GM19023 (cell line): ENCODE results near the gene LMOD1.

Source experiments
- ATAC-seq: cut with Tn5 transposase; IDR thresholded peaks from one replicate; pipeline ENCODE4 v1.9.1; 2021; ENCODE audit warnings: mild to moderate bottlenecking, moderate library complexity; ENCODE audit not compliant: unreplicated experiment

LMOD1 gene

DNA sequence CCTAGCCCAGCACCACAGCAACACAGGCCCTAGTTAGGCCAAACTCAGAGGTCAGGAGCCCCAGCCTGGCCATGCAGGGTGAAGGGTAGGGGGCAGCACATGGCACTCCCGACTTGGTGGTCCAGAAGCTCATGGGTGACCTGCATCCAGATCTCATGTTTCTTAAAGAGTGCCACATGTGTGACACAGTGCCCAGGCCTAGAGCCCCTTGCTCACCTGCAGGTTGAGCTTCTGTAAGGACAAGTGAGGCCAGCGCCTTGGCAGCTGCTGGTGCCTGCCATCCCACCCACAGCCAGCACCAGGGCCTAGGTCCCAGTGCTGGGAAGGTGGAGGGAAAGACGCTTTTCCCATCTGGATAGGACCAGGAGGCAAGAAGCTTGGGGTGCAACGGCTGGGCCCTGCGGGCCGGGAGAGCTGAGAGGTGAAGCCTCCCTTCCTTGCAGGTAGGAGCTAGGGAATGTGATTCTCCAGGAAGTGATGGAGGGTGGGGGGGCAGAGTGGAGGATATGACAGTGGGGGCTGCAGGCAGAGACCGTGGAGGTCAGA, 51.2 kb downstream of the LMOD1 start:
- ATAC-seq: no peak

DNA sequence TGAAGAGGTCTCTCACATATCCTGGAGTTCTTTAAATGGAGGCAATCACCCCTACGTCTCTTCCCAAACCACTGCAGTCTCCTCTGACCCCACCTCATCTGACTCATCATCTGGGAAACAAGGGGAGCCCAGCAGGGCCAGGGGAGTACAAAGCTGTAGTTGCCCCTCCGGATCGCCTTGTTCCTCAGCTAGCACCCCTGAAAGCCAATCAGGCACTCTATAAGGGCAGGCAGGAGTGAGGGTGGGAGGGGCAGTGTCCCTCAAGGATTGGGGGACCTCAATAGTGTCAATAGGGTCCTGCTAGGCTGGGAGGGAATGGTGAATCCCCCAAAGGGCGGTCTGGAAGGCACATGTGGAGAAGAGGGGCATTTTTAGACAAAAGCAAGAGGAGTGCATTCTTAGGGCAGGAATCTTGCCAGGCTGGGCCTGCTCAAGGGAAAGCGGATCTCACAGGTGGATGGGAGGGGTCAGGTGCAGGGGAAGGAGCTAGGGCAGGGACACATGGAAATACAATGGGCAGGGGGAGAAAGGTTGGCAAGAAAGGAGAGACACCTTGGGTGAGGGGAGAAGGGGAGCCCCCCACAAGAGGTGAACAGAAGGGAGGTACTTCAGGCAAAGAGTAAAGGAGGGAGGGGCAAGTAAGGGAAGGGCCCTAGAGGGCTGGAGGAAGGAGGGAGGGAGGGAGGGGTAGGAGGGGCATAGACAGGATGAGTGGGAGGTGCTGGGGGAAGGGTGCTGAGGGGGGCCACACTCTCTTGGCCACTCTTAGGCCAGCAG, 51.8 kb downstream of the LMOD1 start:
- no peak for ATAC-seq

DNA sequence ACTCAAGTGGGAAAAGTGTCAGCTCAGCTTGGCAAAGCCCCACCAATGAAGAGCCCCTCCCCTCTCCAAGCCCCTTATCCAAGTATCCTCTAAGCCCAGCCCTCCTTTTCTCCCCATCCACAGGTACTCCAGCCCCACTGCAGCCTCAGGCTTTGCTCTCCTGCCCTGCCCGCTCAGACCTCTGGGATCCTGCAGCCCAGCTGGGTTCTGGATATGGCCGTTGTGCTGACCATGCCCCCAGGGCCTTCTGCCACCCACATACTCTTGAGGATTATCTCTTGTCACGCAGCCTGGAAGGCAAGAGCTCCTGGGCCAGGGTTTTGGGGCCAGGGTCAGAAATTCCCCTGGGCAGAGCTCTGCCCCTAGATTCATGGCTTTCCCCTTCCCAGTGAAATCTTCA, 52.9 kb downstream of the LMOD1 start:
- ATAC-seq: no peak

DNA sequence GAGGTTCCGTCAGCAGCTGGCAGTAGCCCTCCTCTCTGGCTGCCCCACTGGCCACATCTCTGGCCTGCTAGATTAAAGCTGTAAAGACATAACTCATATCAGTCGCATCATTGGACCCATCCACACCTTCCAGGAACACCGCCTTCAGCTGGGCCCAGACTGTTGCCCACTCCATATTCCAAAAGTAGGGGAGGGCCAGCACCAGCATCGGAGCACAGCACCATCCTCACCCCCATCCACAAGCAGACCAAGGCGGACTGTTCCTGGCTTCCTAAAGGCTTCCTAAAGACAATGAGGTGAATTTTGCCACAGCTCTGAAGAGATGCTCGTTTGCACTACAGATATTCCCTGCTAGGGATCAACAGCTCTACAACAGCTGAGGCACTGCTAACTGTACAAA, 54.1 kb downstream of the LMOD1 start:
- no peak for ATAC-seq

DNA sequence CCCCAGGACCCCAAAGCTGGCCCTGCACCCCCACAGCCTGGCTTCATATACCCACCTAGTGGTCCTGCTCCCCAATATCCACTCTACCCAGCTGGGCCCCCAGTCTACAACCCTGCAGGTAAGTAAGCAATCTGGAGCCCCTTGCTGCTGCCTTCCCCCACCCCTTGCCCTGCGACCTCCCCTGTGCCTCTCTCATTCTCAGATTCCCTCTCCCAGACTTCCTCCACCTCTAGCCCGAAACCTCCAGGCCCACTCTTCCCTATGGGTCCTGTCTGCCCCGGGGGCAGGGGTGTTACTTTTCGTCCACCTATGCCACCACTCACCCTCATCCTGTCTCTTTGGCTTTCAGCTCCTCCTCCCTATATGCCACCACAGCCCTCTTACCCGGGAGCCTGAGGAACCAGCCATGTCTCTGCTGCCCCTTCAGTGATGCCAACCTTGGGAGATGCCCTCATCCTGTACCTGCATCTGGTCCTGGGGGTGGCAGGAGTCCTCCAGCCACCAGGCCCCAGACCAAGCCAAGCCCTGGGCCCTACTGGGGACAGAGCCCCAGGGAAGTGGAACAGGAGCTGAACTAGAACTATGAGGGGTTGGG, 54.8 kb downstream of the LMOD1 start:
- ATAC-seq: no peak

DNA sequence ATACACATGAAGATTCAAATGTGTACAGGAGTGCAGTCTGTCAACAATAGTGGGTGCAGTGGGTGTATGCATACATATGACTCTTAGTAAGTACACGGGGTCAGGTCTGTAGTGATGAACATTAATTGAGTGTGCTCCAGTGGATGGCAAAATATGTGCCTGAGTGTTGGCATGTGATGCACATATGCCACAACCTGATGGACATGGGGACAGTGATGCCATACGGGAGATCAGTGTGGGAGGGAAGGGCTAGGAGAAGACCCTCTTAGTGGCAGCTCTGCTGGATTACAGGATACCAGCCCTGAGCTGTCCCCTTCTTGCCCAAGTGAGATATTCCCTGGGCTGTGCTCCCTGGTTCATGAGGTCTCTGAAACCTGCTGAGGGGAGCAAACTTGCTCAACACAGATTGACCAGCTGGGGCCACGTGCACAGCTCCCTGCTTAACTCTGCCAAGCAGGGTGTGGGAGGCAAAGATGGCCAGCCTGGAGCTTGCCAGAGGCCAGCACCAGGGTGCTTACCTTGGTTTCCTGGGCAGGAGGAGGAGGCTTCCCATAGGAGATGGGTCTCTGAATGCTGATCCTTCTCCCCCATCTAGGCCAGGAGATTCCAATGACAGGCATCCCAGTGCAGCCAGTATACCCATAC, 55.4 kb downstream of the LMOD1 start:
- no peak for ATAC-seq

DNA sequence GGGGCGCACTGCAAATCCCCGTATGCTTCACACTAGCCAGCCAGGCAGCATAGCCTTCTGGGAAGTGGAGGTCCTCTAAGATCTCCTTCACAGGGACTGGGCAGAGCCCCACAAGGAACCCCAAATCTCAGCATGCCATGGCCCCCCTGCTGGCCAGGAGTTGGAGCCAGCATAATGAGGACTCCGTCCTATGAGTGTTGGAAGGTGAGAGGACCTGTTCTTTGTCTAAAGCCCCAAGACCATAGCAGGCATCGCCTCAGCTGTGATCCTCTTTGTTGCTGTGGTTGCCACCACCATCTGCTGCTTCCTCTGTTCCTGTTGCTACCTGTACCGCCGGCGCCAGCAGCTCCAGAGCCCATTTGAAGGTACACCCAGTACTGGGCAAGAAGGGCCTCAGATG, 56.1 kb downstream of the LMOD1 start:
- ATAC-seq: no peak

DNA sequence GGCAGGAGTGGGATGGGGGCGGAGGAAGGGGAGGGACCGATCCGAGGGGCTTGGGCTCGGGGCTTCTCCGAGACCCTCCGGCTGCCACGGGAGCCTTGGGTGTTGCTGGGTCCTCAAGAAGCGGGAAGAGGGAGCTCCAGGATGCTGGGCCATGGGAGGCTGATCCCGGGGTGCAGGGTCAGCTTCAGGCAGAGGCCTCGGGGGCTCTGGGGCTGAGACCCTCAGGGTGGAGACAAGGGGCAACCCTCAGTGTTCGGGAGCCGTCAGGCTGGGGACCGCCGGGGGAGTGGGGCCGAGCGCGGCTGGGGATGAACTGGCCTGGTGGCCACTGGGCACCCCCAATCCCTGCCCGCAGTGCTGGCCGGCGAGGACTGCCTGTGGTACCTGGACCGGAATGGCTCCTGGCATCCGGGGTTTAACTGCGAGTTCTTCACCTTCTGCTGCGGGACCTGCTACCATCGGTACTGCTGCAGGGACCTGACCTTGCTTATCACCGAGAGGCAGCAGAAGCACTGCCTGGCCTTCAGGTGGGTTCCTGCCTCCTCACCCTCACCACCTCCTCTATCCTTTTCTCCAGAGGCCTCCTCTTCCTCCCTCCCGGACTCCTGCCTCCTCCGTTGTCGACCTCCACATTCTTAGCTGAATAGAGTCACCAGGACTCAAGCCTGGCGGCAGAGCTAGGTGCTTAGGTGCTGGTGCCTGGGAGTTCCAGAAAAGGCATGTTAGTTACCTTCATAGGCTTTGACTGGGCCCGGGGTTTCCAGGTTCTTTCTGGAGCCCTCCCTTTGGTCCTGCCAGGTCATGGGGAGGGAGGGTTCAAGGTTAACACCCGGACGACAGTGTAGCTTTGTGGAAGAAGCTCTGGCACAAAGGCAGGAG, 57.0 kb downstream of the LMOD1 start:
- ATAC-seq: no peak

DNA sequence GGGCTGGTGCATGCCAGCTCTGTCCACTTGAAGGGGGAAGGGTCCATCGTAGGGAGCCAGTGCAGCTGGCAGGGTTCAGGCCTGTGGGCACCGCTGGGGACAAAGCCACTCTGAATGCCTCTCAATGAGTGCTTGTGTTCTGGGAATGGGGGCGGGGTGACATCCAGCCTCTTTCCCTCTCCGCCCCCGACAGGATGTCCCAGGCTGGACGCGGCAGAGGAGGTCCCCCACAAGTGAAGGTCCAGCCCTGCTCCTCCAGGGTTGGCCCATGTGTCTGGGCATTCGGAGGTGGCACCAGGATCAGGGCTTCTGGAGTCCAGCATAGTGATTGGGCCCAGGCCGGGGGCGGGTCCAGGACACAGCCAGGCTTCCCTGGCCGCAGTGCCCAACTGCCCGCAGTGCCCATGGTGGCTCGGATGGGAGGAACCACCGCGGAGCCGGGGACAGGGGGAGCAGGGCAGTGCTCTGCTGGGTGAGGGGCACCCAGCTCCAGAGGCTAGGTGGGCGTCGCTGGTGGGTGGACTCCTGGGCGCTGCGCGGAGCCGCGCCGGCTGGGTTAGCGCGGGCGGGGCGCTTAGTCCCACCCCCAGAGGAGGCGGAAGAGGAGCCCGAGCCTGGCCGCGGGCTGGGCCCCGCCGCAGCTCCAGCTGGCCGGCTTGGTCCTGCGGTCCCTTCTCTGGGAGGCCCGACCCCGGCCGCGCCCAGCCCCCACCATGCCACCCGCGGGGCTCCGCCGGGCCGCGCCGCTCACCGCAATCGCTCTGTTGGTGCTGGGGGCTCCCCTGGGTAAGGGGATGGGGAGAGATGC, 57.9 kb downstream of the LMOD1 start, which contains the start of gene SHISA4:
Gene SHISA4, plus strand, starts transcription at position 617 of the 808 bp plus-strand sequence. Its CDS starts 97 bp downstream, at position 714.
- no peak for ATAC-seq

DNA sequence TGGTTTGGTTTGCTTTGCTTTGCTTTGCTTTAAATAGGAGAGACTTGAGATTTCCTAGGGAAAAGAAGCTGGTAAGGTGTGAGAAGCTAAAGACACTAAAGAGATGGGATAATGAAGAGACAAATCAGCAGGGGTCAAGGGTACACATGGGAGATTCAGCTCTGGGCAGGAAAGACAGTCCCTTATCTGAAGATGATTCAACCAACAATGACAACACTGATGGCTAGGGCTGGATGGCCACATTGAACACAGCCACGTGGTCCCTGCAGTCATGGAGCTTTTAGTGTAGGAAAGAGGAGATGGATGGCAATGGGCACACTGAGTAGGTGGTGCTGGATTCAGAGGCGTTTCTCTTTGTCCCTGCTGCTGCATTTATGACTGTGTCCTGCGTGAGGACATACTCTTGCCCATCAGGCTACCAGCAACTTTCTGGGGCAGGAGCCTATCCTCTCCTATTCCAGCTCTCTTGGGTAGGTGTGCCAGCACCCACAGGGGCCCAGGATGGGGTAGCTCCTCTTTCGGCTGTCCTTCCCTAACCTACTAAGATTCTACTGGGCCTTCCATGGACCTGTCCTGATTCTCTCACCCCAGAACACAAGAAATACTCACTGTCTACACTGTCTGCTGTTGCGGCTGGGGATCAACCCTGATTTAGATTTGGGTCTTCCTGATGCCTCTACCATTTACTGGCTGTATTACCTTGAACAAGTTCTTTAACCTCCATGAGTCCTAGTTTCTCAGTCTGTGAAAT, 59.1 kb downstream of the LMOD1 start:
- no peak for ATAC-seq

DNA sequence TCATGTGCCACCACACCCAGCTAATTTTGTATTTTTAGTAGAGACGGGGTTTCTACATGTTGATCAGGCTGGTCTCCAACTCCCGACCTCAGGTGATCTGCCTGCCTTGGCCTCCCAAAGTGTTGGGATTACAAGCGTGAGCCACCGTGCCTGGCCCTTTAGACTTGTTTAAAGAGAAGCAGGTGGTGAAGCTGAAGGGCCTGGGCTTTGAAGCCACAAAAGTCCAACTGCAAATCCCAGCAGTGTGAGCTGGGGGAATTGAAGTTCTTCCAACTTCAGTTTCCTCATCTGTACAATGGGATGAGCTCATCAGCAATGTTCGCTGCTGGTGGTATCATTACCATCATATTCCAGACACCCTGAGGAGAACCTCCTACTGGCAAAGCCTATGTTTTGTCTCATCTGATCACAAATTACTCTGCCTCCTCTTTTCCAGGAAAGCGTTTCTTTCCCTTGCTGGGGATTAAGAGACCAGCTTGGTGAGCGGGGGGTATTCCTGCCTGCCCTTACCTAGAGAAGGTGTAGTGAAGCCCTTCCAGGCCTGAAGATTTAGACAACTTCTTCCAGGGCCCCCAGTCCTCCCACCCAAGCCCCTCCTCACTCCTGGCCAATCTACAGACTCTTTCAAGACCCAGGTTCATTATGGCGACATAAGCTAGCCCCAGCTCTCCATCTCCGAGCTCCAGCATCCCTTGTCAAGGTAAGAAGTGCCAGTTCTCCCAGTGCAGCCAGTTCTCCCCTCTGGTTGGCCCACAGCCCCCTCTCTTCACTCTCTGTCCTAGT, 60.1 kb downstream of the LMOD1 start:
- no peak for ATAC-seq

DNA sequence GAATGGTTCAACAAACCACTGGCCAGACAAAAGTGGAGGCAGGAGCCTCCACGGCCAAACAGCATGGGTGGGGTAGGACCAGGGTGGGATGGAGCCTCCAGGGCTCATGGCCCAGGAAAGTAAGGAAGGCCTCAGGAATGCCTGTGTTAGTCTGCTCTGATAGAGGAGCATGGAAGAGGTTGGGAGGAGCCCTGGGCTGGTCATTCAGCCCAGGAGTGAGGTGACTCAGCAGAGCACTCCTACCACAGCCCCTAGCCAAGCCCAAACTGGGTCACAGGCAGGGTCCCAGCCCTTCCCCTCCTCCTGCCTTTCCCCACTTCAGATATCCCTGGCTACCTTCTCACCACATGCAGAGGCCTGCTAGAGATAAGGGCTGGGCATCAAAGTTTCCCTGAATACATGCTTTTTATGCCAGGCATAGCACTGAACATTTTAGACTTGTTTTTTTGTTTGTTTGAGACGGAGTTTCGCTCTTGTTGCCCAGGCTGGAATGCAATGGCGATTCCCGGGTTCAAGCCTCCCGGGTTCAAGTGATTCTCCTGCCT, 60.7 kb downstream of the LMOD1 start:
- no peak for ATAC-seq

DNA sequence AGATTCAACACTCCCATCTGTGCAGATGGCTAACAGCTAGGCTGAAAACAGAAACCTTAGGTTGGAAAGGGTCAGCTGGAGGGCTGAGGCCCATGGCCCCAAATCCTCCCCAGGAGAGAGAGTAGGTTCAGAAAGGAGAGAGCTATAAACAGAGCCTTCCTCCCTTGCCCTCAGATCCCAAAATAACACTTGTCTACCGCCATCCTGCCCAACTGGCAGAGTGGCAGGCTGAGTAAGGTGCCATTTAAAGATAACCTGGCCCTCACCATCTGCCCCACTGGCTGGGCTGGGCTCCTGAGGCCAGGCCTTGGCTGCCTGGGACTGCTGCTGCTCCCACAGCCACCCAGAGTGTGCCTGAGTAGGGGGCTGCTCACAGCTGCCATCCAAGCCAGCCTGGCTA, 61.9 kb downstream of the LMOD1 start:
- no peak for ATAC-seq

DNA sequence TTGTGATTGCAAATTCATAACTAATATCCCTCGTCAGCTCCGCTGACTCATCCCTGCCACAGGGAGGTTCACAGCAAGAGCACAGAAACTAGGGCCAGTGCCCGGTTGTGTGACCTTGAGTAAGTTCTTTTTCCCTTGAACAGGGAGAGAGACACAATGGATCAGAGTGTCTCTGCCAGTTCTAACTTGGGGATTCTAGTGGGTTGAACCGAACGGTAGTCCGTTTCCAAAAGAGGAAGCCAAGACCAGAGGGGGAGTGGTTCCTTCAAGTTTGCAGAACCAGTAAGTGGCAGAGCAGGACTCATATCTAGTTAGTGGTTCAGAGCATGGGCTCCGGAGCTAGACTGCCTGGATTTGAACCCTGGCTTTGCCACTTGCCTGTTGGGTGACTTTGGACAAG, 62.6 kb downstream of the LMOD1 start:
- no peak for ATAC-seq

DNA sequence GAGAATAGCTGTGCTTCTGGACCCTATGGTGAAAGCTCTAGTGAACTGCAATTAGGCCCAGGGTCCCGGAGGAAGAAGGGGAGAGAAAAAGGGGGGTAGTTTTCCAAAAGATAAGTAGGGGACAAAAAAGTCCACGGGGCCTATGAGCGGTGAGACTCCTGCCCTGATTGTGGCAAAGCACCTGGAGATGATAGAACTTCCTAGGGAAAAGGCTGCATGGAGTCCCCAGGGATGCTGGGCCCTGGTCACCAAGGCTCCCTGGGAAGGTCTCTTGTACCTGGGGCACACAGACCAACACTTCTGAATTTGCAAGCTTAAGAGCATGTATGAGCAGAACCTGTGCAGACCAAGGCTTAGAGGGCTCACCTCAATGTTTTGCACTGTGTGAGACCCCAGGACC, 63.1 kb downstream of the LMOD1 start:
- ATAC-seq: no peak

DNA sequence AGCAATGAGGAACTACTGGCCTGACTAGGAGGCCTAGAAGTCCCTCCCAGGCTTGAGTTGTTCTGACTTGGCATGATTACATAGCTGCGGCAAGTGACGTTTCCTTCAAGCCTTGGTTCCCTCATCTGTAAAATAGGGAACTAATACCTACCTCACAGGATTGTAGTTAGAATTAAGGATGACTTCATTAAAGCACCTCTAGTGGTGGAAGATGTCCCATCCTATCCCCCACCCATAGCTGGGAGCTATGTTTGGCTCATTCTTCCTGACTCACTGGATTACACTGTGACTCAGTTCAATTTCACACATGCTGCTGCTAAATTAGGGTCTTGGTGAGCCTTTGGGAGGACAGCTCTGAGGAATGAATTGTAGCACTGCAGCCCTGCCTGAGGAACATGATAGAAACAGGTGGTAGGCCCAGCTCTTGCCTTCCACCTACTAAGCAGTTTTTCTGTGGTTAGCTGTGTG, 63.6 kb downstream of the LMOD1 start:
- ATAC-seq: no peak

DNA sequence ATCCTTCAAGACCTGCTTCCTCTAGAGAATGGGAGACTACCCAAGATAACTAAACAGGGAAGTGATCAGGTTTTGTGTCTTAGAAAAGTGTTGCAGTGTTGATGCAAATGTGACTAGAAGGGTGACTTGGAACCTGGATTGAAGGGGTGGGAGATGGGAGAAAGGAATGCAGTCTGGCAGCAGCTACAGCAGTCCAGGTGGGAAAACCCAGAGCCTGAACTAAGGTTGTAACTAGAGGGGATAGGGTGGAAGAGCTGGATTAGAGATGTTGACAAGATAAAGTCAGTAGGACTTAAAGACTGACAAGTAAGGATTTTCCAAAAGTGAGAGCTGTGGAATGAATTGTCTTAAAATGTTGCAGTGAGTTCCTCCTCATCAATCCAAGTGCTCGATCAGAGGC, 64.7 kb downstream of the LMOD1 start:
- ATAC-seq: no peak

DNA sequence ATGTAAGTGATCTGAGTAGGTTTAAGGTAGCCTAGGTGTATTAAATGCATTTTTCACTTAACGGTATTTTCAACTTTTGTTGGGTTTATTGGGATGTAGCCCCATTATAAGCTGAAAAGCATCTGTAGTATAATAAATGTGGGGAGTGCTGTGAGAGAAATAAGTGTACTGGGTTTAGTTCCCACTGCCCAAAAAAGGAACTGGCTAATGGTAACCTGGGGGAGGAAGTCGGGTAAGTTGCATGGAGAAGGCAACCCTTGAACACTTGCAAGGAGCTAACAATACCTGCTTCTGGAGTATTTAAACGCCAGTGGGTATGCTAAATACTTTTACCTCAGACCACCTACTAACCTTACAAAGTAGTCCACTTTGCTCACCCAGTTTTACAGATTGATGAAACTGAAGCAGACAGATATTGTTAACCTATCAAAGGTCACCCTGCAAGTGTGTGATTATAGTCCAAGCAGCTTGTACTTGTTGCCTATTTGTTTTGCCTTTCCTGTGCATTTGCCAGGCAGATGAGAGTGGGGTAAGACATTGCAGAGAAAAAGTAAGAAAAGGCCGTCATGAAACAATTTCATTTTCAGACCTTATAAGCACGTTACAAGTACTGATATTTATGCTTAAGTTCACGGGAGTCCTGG, 65.3 kb downstream of the LMOD1 start:
- ATAC-seq: no peak
